ENCODE measurements around the gene MOB3C. TPM values are rescaled to one million over a fixed set of nuclear protein-coding genes. Genes with fewer than 3 reads are reported as not detected.

MOB3C gene
- total RNA-seq, 6 experiments from 2014 or later, result 2.6 to 6.3 (median 5.7) TPM

DNA sequence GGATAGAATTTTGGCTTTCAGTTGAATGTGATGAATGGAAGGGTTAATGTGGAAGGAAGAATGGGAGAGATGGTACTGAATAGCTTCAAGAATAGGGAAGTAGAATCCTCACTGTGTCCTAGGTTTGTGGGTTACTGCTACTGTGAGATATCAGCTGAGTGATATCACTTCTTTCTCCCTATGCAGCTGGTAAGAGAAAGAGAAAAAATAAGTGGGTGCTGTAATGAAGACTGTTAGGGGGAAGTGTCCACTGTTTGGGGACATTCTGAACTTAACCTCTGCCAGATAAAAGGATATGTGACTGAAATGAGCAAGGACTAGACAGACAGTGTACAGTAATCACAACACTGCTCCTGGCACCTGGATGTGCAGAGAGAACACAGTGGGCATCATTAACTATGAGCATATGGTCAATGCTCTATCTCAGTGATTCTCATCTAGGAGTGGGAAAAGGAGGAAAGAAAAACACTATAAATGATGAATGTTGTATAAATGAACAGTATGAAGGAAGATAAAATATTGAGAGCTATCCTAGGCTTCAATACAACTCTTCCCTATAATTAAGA lies 25.6 kb upstream of the MOB3C start:
- Histone ChIP-seq H3K27me3 (no peaks in the 10 kb centered on the region), H3K27ac (no peak overlapping the region), H3K4me3 (no peak overlapping the region), H3K36me3 (peaks cover 0 to 3% (median 0%) of the 10 kb centered on the region in 4 donors), H3K4me1 (peaks cover 0 to 6% (median 0%) of the 10 kb centered on the region in 4 donors), H3K9me3 (no peaks in the 10 kb centered on the region)
- intact Hi-C loops (cut with DNase I), result no loop called here
- DNase-seq (no peak), ATAC-seq (no peak)
- TF ChIP-seq, protein P1, sequence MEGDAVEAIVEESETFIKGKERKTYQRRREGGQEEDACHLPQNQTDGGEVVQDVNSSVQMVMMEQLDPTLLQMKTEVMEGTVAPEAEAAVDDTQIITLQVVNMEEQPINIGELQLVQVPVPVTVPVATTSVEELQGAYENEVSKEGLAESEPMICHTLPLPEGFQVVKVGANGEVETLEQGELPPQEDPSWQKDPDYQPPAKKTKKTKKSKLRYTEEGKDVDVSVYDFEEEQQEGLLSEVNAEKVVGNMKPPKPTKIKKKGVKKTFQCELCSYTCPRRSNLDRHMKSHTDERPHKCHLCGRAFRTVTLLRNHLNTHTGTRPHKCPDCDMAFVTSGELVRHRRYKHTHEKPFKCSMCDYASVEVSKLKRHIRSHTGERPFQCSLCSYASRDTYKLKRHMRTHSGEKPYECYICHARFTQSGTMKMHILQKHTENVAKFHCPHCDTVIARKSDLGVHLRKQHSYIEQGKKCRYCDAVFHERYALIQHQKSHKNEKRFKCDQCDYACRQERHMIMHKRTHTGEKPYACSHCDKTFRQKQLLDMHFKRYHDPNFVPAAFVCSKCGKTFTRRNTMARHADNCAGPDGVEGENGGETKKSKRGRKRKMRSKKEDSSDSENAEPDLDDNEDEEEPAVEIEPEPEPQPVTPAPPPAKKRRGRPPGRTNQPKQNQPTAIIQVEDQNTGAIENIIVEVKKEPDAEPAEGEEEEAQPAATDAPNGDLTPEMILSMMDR (IDR thresholded peaks at IDR 0.05), result no peak
- TF ChIP-seq POLR2A (IDR thresholded peaks at IDR 0.05), result no peak

DNA sequence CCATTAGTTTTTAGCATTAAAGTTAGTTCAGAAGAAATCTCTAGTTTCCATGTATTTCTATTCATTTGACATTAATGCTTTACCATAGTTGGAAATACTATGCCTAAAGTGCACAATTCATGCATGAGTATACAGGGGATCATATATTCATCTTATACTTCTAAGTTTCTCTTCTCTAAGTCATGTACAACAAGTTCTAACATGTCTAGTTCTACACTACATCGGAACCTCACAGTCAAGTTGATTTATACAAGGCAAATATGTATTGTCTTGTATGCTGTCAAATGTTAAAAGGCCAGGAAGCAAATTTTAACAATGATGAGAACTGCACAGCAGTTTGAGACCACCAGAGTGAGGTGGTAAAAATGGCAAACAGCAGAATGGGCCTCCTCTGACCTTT lies 22.9 kb upstream of the MOB3C start:
- TF ChIP-seq, protein P1 (IDR thresholded peaks at IDR 0.05), result no peak
- TF ChIP-seq POLR2A (IDR thresholded peaks at IDR 0.05), result no peak
- no peak for ATAC-seq
- WGBS (ENCODE audit: insufficient coverage, low coverage, low lambda C conversion rate, missing lambda C conversion rate), result 67% methylated on average over 1 of the region's 1 CpG
- Histone ChIP-seq H3K27me3 (no peaks in the 10 kb centered on the region), H3K27ac (no peak overlapping the region), H3K36me3 (peaks cover 0 to 18% (median 11%) of the 10 kb centered on the region in 4 donors), H3K4me3 (no peak overlapping the region), H3K4me1 (peaks cover 0 to 6% (median 0%) of the 10 kb centered on the region in 4 donors), H3K9me3 (no peaks in the 10 kb centered on the region)
- intact Hi-C loops (cut with DNase I), result no loop called here
- no peak for DNase-seq

DNA sequence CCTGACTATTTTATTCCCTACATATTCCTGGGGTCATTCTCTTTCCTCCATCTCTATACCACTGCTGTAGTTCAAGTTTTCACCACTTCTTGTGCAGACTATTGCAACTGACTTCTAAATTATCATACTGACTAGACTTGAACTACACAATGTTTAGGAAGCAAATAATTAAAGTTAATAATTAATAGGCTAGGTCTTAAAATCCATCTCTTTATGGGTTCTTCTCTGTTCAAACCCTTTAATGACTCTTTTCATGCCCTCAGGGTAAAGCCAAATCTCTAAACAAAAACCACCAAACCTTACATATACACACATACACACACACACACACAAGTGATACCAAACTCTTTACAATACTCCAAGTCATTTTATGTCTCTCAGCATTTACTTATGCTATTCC lies 22.3 kb upstream of the MOB3C start:
- no peaks in the 10 kb centered on the region for H3K9me3 ChIP-seq
- DNase-seq, result no peak
- no peak overlapping the region for H3K27ac ChIP-seq
- H3K4me3 ChIP-seq, result no peak overlapping the region
- ATAC-seq, result peak in 2 of 4 donors; percentile 28 to 36
- TF ChIP-seq, protein P1 (IDR thresholded peaks at IDR 0.05), result no peak
- TF ChIP-seq POLR2A (IDR thresholded peaks at IDR 0.05), result no peak
- H3K27me3 ChIP-seq, result no peaks in the 10 kb centered on the region
- H3K4me1 ChIP-seq, result peaks cover 0 to 6% (median 0%) of the 10 kb centered on the region in 4 donors
- intact Hi-C loops (cut with DNase I), result no loop called here
- peaks cover 0 to 20% (median 13%) of the 10 kb centered on the region in 4 donors for H3K36me3 ChIP-seq

DNA sequence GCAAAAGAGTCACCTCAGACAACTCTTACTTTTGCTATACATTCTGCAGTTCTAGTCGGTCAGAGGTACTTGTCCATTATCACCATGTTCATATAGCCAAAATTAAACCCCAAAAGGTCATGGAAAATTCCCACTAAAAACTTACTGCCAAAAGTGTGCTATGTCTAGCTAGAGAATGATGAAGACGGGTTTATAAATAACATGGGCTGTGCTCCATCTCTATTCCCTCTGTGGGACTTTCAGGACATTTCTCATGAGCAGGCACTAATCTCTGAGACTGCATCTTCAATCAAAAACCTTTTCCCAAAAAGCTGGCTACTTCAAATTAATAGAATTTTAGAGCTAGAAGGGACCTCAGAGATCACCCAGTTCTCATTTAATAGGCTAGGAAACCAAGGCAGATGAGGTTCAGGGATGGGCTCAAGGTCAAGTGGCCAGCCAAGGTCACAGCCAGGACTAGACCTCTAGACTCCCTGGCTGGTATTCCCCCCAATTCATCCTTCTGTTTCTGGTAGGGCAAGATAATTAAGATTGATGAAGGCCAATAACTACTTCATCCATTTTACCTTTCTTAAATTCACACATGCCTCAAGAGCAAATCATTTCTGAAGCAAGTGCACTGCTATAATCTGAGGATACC lies 21.0 kb upstream of the MOB3C start:
- WGBS (ENCODE audit: insufficient coverage, low coverage, low lambda C conversion rate, missing lambda C conversion rate), result 39% methylated on average over 2 of the region's 2 CpGs
- DNase-seq, result no peak
- Histone ChIP-seq H3K36me3 (peaks cover 0 to 20% (median 17%) of the 10 kb centered on the region in 4 donors), H3K9me3 (no peaks in the 10 kb centered on the region), H3K27ac (no peak overlapping the region), H3K4me1 (no peaks in the 10 kb centered on the region), H3K27me3 (no peaks in the 10 kb centered on the region), H3K4me3 (no peak overlapping the region)
- TF ChIP-seq POLR2A (IDR thresholded peaks at IDR 0.05), result no peak
- TF ChIP-seq, protein P1 (IDR thresholded peaks at IDR 0.05), result no peak
- no peak for ATAC-seq
- intact Hi-C loops (cut with DNase I), result no loop called here
